Kidney tubule cell (primary cell): ENCODE measurements around the gene CENPV.
"Not testable (repeated sequence)": the region's sequence is repeated elsewhere in the genome, so short reads cannot be mapped to it uniquely, and the experiment has no call there.

Experiments
- DNase-seq: peaks from one replicate; pipeline ENCODE4 v3.0.0-alpha.2; 2018; ENCODE audit warnings: low spot score

CENPV gene

DNA sequence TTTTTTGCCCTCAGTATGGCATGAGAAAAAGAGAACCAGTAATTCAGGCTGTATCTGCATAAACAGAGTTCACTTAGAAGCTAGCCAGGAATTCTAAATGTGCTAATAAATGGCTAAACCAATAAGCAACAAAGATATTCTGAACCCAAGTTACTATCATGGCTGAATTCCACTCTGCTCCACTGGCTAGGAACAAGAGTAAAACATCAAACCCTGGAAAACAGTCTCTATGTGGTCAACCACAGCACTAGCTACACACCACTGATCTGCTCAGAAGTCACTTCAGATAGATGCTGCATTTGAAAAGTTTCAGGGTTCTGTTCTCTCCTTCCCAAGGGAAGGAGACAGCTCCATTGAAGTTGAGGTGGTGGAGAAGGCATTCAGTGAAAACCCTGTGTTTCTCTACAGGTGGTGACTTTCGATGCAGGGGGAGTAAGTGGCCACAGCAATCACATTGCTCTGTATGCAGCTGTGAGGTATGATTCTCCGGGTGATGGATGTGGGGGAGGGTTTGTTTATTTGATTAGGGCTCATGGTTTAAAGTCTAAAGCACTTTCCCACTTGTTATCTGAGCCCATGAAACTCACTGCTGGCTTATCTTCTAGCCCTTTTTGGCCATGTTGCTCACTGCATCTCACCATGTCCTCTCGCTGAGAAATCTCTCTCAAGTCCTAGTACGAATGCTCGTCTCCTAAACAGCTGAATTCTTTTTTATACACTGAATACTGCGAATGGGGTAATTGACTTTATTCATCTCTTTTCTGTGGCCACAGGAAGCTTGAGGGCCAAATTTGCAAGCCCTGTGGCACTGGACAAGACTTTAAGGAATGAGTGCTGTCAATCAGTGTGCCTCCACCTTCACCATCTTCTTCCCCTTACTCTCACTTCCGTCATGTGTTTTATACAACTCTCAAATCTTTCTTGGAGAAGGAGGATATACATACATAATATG is 39.9 kb downstream of the CENPV start:
- DNase-seq = peak; percentile 83

DNA sequence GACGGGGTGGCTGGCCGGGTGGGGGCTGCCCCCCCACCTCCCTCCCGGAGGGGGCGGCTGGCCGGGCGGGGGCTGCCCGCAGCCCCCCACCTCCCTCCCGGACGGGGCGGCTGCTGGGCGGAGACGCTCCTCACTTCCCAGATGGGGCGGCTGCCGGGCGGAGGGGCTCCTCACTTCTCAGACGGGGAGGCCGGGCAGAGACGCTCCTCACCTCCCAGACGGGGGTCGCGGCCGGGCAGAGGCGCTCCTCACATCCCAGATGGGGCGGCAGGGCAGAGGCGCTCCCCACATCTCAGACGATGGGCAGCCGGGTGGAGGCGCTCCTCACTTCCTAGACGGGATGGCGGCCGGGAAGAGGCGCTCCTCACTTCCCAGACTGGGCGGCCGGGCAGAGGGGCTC is 41.2 kb downstream of the CENPV start:
- not testable (repeated sequence) for DNase-seq

DNA sequence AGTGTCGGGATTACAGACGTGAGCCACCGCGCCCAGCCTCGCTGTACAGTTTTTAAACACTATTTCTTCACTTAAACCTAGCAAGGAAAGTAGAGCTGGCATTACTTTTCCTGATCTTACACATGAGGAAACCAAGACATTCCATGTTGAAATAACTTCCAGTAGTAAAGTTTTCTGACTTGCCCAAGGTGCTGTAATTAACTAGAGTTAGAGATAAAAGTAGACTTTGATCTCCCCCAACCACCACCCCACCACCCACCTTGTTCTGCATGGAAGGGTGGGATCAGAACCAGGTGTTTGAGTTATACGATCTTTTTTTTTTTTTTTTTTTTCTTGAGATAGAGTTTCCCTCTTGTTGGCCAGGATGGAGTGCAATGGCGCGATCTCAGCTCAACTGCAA is 47.1 kb downstream of the CENPV start:
- no peak for DNase-seq

DNA sequence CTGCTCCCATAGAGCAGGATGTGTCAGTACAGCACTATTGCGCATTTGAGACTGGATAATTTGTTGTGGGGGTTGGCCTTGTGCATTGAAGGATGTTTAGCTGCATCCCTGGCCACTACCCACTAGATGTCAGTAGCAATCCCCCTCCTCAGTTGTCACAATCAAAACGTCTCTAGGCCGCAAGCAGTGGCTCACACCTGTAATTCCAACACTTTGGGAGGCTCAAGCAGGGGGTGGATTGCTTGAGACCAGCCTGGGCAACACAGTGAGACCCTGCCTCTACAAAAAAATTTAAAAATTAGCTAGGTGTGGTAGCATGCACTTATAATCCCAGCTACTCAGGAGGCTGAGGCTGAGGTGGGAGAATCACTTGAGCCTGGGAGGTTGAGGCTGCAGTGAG is 48.4 kb downstream of the CENPV start:
- peak; percentile 17 for DNase-seq

DNA sequence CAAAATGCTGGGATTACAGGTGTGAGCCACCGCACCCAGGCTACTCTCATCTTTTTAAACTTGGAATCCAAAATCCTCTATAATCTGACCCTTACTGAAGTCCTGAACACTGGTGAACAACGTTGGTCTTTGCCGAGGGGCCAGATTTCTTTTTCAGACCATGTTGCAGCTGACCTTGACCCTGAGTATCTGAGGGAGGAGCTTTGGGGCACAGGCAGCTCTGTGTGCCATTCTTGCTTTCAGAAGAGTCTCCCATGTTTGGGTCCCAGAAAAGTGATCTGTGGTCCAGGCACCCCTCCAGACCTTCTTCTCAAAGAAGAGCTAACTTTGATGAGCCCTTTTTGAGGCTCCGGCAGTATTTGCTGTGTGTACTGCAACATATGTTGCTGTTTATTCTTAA is 50.4 kb downstream of the CENPV start:
- no peak for DNase-seq

DNA sequence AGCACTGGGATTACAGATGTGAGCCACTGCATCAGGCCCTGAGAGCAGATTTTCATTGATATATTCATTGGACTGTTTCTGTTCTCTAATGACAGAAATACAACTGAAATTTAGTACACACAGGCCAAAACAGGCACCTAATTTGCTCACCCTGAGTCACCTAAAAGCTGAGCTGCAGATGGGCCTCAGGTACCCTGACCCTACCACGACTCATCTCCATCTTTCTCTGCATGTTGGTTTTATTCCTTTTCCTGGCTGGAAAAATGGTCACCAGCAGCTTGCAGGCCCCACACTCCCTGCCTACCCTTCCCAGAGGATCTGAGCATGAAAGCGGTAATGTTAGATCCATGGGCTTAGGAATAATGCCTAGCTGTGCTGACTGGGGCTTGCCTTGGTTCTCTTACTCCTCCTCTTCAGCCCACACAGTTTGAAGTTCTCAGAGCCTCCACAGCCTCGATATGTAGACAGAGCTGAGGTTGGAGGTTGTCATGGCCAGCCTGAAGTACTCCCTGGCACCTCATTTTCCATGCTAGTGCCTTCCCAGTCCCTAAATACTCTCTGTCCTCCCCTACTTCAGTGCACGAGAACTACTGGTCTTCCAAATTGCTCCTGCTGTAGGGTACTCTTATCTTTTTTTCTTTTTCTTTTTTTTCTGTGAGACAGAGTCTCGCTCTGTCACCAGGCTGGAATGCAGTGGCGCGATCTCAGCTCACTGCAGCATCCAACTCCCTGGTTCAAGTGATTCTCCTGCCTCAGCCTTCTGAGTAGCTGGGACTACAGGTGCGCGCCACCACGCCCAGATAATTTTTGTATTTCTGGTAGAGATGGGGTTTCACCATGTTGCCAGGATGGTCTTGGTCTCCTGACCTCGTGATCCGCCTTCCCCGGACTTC is 51.1 kb downstream of the CENPV start:
- DNase-seq = peak; percentile 58

DNA sequence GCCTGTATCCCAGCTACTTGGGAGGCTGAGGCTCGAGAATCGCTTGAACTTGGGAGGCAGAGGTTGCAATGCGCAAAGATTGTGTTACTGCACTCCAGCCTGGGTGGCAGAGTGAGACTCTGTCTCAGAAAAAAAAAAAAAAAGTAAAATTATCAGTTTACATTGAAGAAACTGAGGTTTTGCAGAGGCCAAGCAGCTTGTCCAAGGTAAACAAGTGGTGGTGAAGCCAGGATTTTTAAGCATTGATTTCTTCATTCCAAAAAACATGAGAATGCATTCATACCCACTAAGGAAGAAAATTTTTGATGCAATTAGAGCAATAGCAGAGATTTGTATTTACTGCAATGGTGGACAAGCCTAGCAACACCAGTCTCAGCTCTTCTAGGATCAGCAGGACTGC is 52.7 kb downstream of the CENPV start:
- DNase-seq = no peak

DNA sequence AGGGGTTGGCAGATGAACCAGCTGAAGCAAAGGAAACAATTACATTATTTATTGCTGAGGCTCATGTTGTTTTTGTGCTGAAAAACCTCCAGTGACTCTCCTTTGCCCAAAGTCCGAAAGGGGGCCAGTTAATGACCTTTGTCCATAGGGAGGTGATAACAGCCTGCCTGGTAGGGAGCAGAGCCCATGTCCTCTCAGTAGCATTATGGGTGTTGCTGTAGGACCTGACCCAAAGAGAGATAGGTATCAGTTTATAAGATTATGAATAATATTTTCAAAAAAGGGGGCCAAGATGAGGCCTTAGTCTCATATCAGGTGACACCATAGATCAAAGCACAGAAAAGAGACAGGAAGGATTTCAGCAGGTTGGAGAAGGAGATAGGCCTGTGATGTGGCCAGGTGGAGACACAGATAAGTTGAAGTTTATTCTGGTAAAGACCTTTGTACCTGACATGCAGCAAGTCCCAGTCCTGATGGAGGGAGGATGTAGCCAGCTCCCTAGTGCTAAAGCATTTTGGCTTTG is 55.1 kb downstream of the CENPV start:
- DNase-seq = no peak

DNA sequence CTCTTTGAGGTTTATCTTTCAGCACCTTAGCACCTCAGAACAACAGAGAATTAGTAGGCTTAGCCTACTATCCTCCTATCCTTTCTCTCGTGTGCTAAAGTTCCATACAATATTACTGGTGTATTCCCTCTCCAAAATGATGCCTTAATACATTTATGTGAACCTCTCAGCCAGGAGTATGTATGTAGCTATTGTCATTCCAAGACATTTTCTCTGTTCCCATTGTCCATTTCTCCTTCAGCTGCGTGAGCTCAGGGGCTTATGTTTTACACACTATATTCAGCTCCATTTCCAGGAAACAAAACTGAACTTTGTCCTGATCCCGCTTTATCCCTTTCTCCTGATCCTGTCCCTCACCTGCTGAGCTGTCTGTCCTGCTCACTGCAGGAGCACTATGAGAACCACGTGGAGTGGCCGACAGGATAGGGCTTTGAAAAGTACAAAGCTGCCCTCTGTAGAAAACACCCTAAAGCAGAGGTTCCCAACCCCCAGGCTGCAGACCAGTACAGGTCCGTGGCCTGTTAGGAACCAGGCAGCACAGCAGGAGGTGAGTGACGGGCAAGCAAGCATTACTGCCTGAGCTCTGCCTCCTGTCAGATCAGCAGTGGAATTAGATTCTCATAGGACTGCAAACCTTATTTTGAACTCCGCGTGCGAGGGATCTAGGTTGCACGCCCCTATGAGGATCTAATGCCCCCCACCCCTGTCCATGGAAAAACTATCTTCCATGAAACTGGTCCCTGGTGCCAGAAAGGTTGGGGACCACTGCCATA is 55.7 kb downstream of the CENPV start:
- no peak for DNase-seq

DNA sequence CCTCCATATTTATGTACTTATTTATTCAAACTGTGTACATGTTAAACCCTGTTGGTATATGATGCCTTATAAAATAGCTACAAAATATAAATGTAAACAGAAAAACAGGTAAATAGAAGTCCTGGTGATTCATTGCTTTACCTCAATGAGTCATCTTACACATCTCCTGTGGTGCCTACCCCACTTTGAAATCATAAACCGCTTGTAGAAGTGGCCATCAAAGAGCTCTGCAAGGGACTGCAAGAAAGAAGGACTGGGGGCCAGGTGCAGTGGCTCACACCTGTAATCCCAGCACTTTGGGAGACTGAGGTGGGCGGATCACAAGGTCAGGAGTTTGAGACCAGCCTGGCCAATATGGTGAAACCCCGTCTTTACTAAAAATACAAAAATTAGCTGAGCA is 57.2 kb downstream of the CENPV start:
- peak; percentile 23 for DNase-seq

DNA sequence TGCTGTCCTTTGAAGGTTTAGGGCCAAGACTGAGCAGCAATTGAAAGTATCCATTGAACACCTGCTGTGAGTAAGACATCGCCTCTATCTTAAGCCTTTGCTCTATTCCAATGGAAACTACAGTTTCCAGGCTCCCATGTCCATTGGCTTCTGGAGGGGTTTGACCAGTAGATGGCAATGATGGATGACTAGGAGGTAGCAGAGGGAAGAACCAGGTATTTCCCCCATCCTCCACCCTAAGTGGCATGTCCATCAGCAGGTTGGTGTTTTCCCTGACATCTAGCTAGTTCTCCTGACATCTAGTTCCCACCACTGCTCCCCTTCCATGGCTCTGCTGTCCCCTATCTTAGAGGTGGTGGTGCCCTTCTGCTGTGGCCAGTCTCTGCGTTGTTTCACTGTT is 58.7 kb downstream of the CENPV start:
- DNase-seq = no peak

DNA sequence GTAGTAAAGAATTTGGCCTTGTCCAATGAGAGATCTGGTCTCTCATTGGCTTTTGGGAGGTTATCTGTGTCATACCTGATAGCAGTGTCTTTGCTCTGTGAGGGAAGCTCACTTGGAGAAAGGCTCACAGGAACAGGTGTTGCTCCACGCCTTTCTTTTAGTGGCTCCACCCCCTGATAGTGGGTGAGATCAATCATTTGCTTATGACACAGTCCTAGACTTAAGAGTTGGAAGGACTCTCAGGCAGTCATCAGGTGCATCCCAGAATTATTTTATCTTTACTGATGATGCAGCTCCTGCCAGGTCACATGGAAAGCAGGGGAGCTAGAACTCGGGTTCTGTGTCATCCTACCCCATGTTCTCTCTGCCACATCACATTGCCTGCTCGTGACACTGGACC is 59.3 kb downstream of the CENPV start:
- DNase-seq = peak; percentile 45
